ENCODE measurements around the gene KLF3. TPM values are rescaled to one million over a fixed set of nuclear protein-coding genes. Genes with fewer than 3 reads are reported as not detected.

The KLF3 gene
- total RNA-seq, 1 experiment from 2014 or later, result 51.2 TPM

GRCh38 chr4:38728631-38729141 is 64.7 kb downstream of the KLF3 start:
- H3K36me3 Mint-ChIP-seq (ENCODE audit: insufficient read depth, unreplicated experiment), result no peaks in the 10 kb centered on the region
- intact Hi-C loops (cut with micrococcal nuclease), result no loop called here
- peaks cover 9% of the 10 kb centered on the region for H3K9me3 Mint-ChIP-seq (ENCODE audit: unreplicated experiment)
- ChIA-PET POLR2A (interaction anchor here (0.6 to 1.3 kb wide), 5 partner anchors 14 to 549 kb away, joined by 3 to 7 read pairs (median 4); no protein-coding TSS in a partner anchor), CTCF (interaction anchor here (0.6 to 8.6 kb wide), 12 partner anchors 10 to 925 kb away, joined by 3 to 145 read pairs (median 3); no protein-coding TSS in a partner anchor)
- no TSS peak for BruUV-seq (replicated peaks)
- no peak overlapping the region for H3K4me3 Mint-ChIP-seq (ENCODE audit: unreplicated experiment)
- H3K27me3 Mint-ChIP-seq (ENCODE audit: insufficient read depth, unreplicated experiment), result no peaks in the 10 kb centered on the region
- peak; percentile 42 for DNase-seq (ENCODE audit: unreplicated experiment)
- H3K4me1 Mint-ChIP-seq (ENCODE audit: insufficient read depth, unreplicated experiment), result peaks cover 22% of the 10 kb centered on the region
- no peak overlapping the region for H3K27ac Mint-ChIP-seq (ENCODE audit: low read depth, unreplicated experiment)
- no peak for TF ChIP-seq CTCF (IDR thresholded peaks at IDR 0.05; ENCODE audit: unreplicated experiment)

- POLR2A ChIA-PET, result interaction anchor here (0.8 to 1.6 kb wide), 2 partner anchors 346 to 669 kb away, joined by 3 to 5 read pairs; no protein-coding TSS in a partner anchor
These were observed 66.5 kb downstream of the KLF3 start for GRCh38 chr4:38730493-38730829.

GRCh38 chr4:38730830-38731646 is 67.0 kb downstream of the KLF3 start:
- TF ChIP-seq CTCF (IDR thresholded peaks at IDR 0.05; ENCODE audit: unreplicated experiment), result peak; percentile 97
- Mint-ChIP-seq H3K27me3 (ENCODE audit: insufficient read depth, unreplicated experiment) (no peaks in the 10 kb centered on the region), H3K27ac (ENCODE audit: low read depth, unreplicated experiment) (no peak overlapping the region), H3K4me1 (ENCODE audit: insufficient read depth, unreplicated experiment) (peaks cover 16% of the 10 kb centered on the region), H3K4me3 (ENCODE audit: unreplicated experiment) (no peak overlapping the region), H3K36me3 (ENCODE audit: insufficient read depth, unreplicated experiment) (no peaks in the 10 kb centered on the region), H3K9me3 (ENCODE audit: unreplicated experiment) (peaks cover 13% of the 10 kb centered on the region)
- intact Hi-C loops (cut with micrococcal nuclease), result loop anchor here (1.0 kb wide), 4 partner anchors 56 to 669 kb away; no protein-coding TSS in a partner anchor
- no TSS peak for BruUV-seq (replicated peaks)
- ChIA-PET CTCF (interaction anchor here (0.6 to 8.6 kb wide), 28 partner anchors 8 to 750 kb away, joined by 3 to 145 read pairs (median 4); partner anchors contain the start of gene TLR10), POLR2A (interaction anchor here (0.8 to 1.8 kb wide), 5 partner anchors 64 to 669 kb away, joined by 3 to 11 read pairs (median 5); no protein-coding TSS in a partner anchor)
- DNase-seq (ENCODE audit: unreplicated experiment), result peak; percentile 81

More at GRCh38 chr4:38730493-38730829, 66.5 kb downstream of the KLF3 start:
- no peak for TF ChIP-seq CTCF (IDR thresholded peaks at IDR 0.05; ENCODE audit: unreplicated experiment)
- H3K4me1 Mint-ChIP-seq (ENCODE audit: insufficient read depth, unreplicated experiment), result peaks cover 16% of the 10 kb centered on the region
- H3K27me3 Mint-ChIP-seq (ENCODE audit: insufficient read depth, unreplicated experiment), result no peaks in the 10 kb centered on the region
- CTCF ChIA-PET, result interaction anchor here (0.6 to 8.6 kb wide), 18 partner anchors 9 to 750 kb away, joined by 3 to 145 read pairs (median 4); partner anchors contain the start of gene TLR10
- no peak for DNase-seq (ENCODE audit: unreplicated experiment)
- intact Hi-C loops (cut with micrococcal nuclease), result no loop called here
- H3K4me3 Mint-ChIP-seq (ENCODE audit: unreplicated experiment), result no peak overlapping the region
- H3K36me3 Mint-ChIP-seq (ENCODE audit: insufficient read depth, unreplicated experiment), result no peaks in the 10 kb centered on the region
- H3K27ac Mint-ChIP-seq (ENCODE audit: low read depth, unreplicated experiment), result no peak overlapping the region
- peaks cover 13% of the 10 kb centered on the region for H3K9me3 Mint-ChIP-seq (ENCODE audit: unreplicated experiment)
- BruUV-seq (replicated peaks), result no TSS peak

- no peaks in the 10 kb centered on the region for H3K27me3 Mint-ChIP-seq (ENCODE audit: insufficient read depth, unreplicated experiment)
- peaks cover 8% of the 10 kb centered on the region for H3K4me1 Mint-ChIP-seq (ENCODE audit: insufficient read depth, unreplicated experiment)
- no peak overlapping the region for H3K4me3 Mint-ChIP-seq (ENCODE audit: unreplicated experiment)
- peak overlapping the region; percentile 65 for H3K27ac Mint-ChIP-seq (ENCODE audit: low read depth, unreplicated experiment)
- CTCF ChIA-PET, result interaction anchor here (1.5 kb wide), 1 partner anchor 554 kb away, joined by 9 read pairs; no protein-coding TSS in a partner anchor
- intact Hi-C loops (cut with micrococcal nuclease), result no loop called here
- peaks cover 13% of the 10 kb centered on the region for H3K9me3 Mint-ChIP-seq (ENCODE audit: unreplicated experiment)
- POLR2A ChIA-PET, result no interaction called here
- H3K36me3 Mint-ChIP-seq (ENCODE audit: insufficient read depth, unreplicated experiment), result no peaks in the 10 kb centered on the region
- no TSS peak for BruUV-seq (replicated peaks)
- TF ChIP-seq CTCF (IDR thresholded peaks at IDR 0.05; ENCODE audit: unreplicated experiment), result no peak
- no peak for DNase-seq (ENCODE audit: unreplicated experiment)
These were observed 69.7 kb downstream of the KLF3 start for GRCh38 chr4:38733663-38734062.

Measured in MCF 10A (cell line).